H1 (cell line): ENCODE data around the gene GATB. TPM values are rescaled to one million over a fixed set of nuclear protein-coding genes. Genes with fewer than 3 reads are reported as not detected.

ENCODE experiments used
- CTCF ChIA-PET: fragments of 300-600 bp; sonication (Branson Sonifier 250); formaldehyde crosslinking; loops from one replicate; lab custom pipeline; 2021; ENCODE audit not compliant: partially characterized antibody; lab: Charles Lee
- POLR2A ChIA-PET: fragments of 300-600 bp; sonication (Branson Sonifier 250); formaldehyde crosslinking; loops from one replicate; lab custom pipeline; 2021; ENCODE audit warnings: inconsistent platforms; ENCODE audit not compliant: partially characterized antibody; lab: Charles Lee
- DNase-seq, 2 experiments: peaks; one replicate each; pipeline versions ENCODE4 v3.0.0 to v3.0.0-alpha.2; 2010 to 2022; ENCODE audit warnings: low spot score in 2 of 2, low read depth in 1 of 2, mixed read lengths in 1 of 2
- FAIRE-seq: peaks from 2 replicates; lab custom pipeline; 2011; peaks lifted over from hg19 to GRCh38; lab: Jason Lieb, UNC
- H2AFZ ChIP-seq: 2 replicates; pipeline ENCODE4 v1.8.1; 2012; ENCODE audit warnings: low read length, inconsistent platforms
- H2AK5ac ChIP-seq: 2 replicates; pipeline ENCODE4 v1.6.1; 2013; ENCODE audit warnings: low read depth, low read length
- H2BK120ac ChIP-seq: replicated peaks from 2 replicates; pipeline ENCODE3; 2013; ENCODE audit warnings: low read depth, low read length, inconsistent platforms
- H2BK12ac ChIP-seq: 2 replicates; pipeline ENCODE4 v1.6.1; 2013; ENCODE audit warnings: low read depth, low read length
- H2BK15ac ChIP-seq: 2 replicates; pipeline ENCODE4 v1.6.1; 2013; ENCODE audit warnings: low read length
- H2BK20ac ChIP-seq: 2 replicates; pipeline ENCODE4 v1.6.1; 2013; ENCODE audit warnings: low read length
- H2BK5ac ChIP-seq: 2 replicates; pipeline ENCODE4 v1.6.1; 2013; ENCODE audit warnings: low read depth, low read length
- H3K14ac ChIP-seq: 2 replicates; pipeline ENCODE4 v1.6.1; 2013; ENCODE audit warnings: inconsistent platforms; ENCODE audit not compliant: insufficient read length
- H3K18ac ChIP-seq: 2 replicates; pipeline ENCODE4 v1.6.1; 2013; ENCODE audit warnings: low read length; ENCODE audit errors: extremely low read depth
- H3K23ac ChIP-seq: 2 replicates; pipeline ENCODE4 v1.6.1; 2013; ENCODE audit warnings: inconsistent platforms; ENCODE audit not compliant: insufficient read length
- H3K23me2 ChIP-seq: 2 replicates; pipeline ENCODE4 v1.6.1; 2013; ENCODE audit warnings: low read depth, low read length
- H3K27ac ChIP-seq: 2 replicates; pipeline ENCODE4 v1.6.1; 2011; ENCODE audit warnings: low read depth, low read length, inconsistent platforms
- H3K27me3 ChIP-seq, 4 experiments: replicated peaks in 1 of 4; 1 replicate in 1 of 4; 2 replicates in 3 of 4; pipeline versions ENCODE4 v1.6.1 to v1.8.1; 2011 to 2013; ENCODE audit warnings: low read length in 3 of 4, mild to moderate bottlenecking in 3 of 4, inconsistent platforms in 2 of 4, mixed read lengths in 2 of 4, moderate library complexity in 1 of 4; ENCODE audit not compliant: control insufficient read depth in 3 of 4, insufficient read depth in 3 of 4; ENCODE audit errors: extremely low read depth in 1 of 4
- H3K36me3 ChIP-seq, 4 experiments: 2 replicates each; pipeline versions ENCODE4 v1.6.1 to v1.8.1; 2011 to 2013; ENCODE audit warnings: mild to moderate bottlenecking in 4 of 4, low read length in 3 of 4, moderate library complexity in 2 of 4, control low read depth in 1 of 4, inconsistent platforms in 1 of 4; ENCODE audit not compliant: insufficient read depth in 4 of 4, control insufficient read depth in 2 of 4
- H3K4ac ChIP-seq: replicated peaks from 2 replicates; pipeline ENCODE3; 2013; ENCODE audit warnings: low read length, low read depth, mixed read lengths, inconsistent platforms; ENCODE audit not compliant: insufficient read length
- H3K4me1 ChIP-seq, 4 experiments: replicated peaks in 1 of 4; 1 replicate in 1 of 4; 2 replicates in 3 of 4; pipeline versions ENCODE4 v1.6.1 to v1.8.1; 2011 to 2013; ENCODE audit warnings: low read length in 3 of 4, inconsistent platforms in 2 of 4, mixed read lengths in 1 of 4; ENCODE audit not compliant: insufficient read depth in 4 of 4, control insufficient read depth in 3 of 4
- H3K4me2 ChIP-seq, 2 experiments: 2 replicates each; pipeline versions ENCODE4 v1.6.1 to v1.8.1; 2011 to 2013; ENCODE audit warnings: low read depth in 2 of 2, low read length in 2 of 2, control low read depth in 1 of 2, inconsistent platforms in 1 of 2, mild to moderate bottlenecking in 1 of 2; ENCODE audit not compliant: insufficient read depth in 1 of 2
- H3K4me3 ChIP-seq, 4 experiments: fragments of 200-600, 300-600 bp in 1 of 4; sonication (generic), shearing (Covaris generic), sonication (Bioruptor Twin) in 1 of 4; 2 replicates each; pipeline versions ENCODE4 v1.5.1 to v1.8.1; 2011 to 2016; ENCODE audit warnings: low read length in 4 of 4, low read depth in 3 of 4, control low read depth in 2 of 4, inconsistent platforms in 2 of 4, mild to moderate bottlenecking in 2 of 4, mixed read lengths in 1 of 4, moderate library complexity in 1 of 4; ENCODE audit not compliant: insufficient read depth in 2 of 4; ENCODE audit errors: extremely low read depth in 1 of 4
- H3K56ac ChIP-seq: replicated peaks from 2 replicates; pipeline ENCODE3; 2013; ENCODE audit warnings: low read depth, mild to moderate bottlenecking, mixed read lengths, low read length, inconsistent platforms; ENCODE audit not compliant: insufficient read length
- H3K79me1 ChIP-seq: 2 replicates; pipeline ENCODE4 v1.6.1; 2013; ENCODE audit warnings: low read depth, low read length, control low read depth
- H3K79me2 ChIP-seq, 2 experiments: 2 replicates each; pipeline versions ENCODE4 v1.6.1 to v1.8.1; 2012 to 2013; ENCODE audit warnings: low read length in 2 of 2, mild to moderate bottlenecking in 2 of 2, inconsistent platforms in 1 of 2; ENCODE audit not compliant: insufficient read depth in 2 of 2, control insufficient read depth in 1 of 2
- H3K9ac ChIP-seq, 4 experiments: replicated peaks in 1 of 4; 1 replicate in 1 of 4; 2 replicates in 3 of 4; pipeline versions ENCODE4 v1.6.1 to v1.8.1; 2011 to 2013; ENCODE audit warnings: low read depth in 3 of 4, low read length in 3 of 4, control low read depth in 2 of 4, mild to moderate bottlenecking in 2 of 4, moderate library complexity in 2 of 4, inconsistent platforms in 1 of 4; ENCODE audit errors: extremely low read depth in 1 of 4
- H3K9me3 ChIP-seq, 2 experiments: 2 replicates each; pipeline versions ENCODE4 v1.6.1 to v1.8.1; 2012 to 2013; ENCODE audit warnings: mild to moderate bottlenecking in 2 of 2, moderate library complexity in 2 of 2, control low read depth in 1 of 2, inconsistent platforms in 1 of 2, low read depth in 1 of 2, low read length in 1 of 2, mixed read lengths in 1 of 2; ENCODE audit not compliant: insufficient read depth in 2 of 2
- H4K20me1 ChIP-seq, 2 experiments: replicated peaks in 1 of 2; 2 replicates each; pipeline versions ENCODE3 to v1.8.1; 2011 to 2013; ENCODE audit warnings: inconsistent platforms in 2 of 2, low read length in 2 of 2, mild to moderate bottlenecking in 1 of 2; ENCODE audit not compliant: insufficient read depth in 2 of 2, control insufficient read depth in 1 of 2
- H4K5ac ChIP-seq: 2 replicates; pipeline ENCODE4 v1.6.1; 2013; ENCODE audit warnings: low read length, low read depth, mixed read lengths, inconsistent platforms; ENCODE audit not compliant: insufficient read length
- H4K8ac ChIP-seq: 2 replicates; pipeline ENCODE4 v1.8.0; 2013; ENCODE audit warnings: mild to moderate bottlenecking, moderate library complexity, low read length, inconsistent platforms; ENCODE audit not compliant: insufficient read depth; ENCODE audit errors: extremely low read depth
- H4K91ac ChIP-seq: replicated peaks from 2 replicates; pipeline ENCODE3; 2013; ENCODE audit warnings: low read length, mixed read lengths, inconsistent platforms; ENCODE audit not compliant: insufficient read length
- TCF12 ChIP-seq: IDR thresholded peaks from 2 replicates; pipeline ENCODE4 v1.6.1; 2011; ENCODE audit warnings: low read depth, mild to moderate bottlenecking, low read length
- WGBS, 2 experiments: shearing (Covaris generic) in 1 of 2; methylation state at CpG; one replicate each; pipeline versions ENCODE4 v1.1.6 to v1.1.7; 2013 to 2015; ENCODE audit warnings: low lambda C conversion rate in 2 of 2, mixed read lengths in 2 of 2, inconsistent platforms in 1 of 2, low coverage in 1 of 2, missing lambda C conversion rate in 1 of 2; ENCODE audit not compliant: insufficient replicate concordance in 2 of 2, insufficient coverage in 1 of 2, insufficient read length in 1 of 2; ENCODE audit errors: extremely low coverage in 1 of 2, missing lambda C conversion rate in 1 of 2; 5-methylcytosine and 5-hydroxymethylcytosine counted together
- polyA plus RNA-seq, 7 experiments: library from polyadenylated mRNA; depleted of rRNA in 3 of 7; stranded (reverse) in 5 of 7; unstranded in 2 of 7; fragments of >200 nt in 5 of 7; fragments of 200-250 nt in 2 of 7; gene quantifications; 1 replicate in 5 of 7; 2 replicates in 1 of 7; 4 replicates in 1 of 7; pipeline versions ENCODE4 v1.2.1 to v1.2.3, GENCODE V29; 2011 to 2013; ENCODE audit warnings: missing spikeins in 2 of 7, mixed read lengths in 2 of 7
- total RNA-seq: library from RNA; stranded (reverse); fragmentation: NEBNext Ultra II Directional; extraction: Animal tissue kit (Norgen Biotek cat#: 25700); gene quantifications from 2 replicates; pipeline ENCODE4 v1.2.1, GENCODE V29; 2021

The GATB gene
- total and polyA plus RNA-seq, 2 of the 8 experiments (the other 6 are each of a cell fraction or from before 2014, with no cell fraction given), result 15.3 to 18.0 TPM

DNA sequence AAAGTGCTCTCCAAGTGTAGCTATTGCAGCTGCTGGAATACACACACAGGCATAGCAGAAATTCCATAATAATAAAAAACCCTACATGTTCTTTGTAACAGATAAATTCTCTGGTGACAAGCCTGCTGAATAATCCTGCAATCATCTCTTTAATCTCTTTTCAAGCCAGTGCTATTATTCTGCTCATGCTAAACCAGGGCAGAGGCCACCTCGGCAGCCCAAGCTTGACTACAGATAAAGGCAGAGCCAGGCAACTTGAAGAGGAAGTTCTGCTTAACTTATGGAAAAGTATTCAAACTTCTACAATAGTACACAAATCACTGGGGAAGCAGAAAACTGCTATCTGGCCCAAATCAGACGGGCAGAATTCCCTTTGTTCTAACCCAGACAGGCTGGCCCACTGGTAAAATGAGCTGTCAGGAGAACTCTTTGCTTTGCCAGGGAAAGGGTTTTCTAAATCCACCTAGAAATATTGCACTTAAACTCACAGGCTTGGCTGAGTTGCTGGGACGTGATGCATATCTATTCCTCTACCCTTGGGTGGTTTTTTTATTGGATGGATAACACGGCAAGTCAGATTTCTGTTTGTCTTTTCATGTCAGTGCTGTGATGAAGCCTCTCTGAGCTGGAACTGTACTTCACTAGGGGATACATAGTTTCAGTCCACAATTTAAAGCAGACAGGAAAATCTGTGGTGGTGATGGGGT lies 70.5 kb downstream of the GATB start:
- FAIRE-seq, result no peak
- Histone ChIP-seq H2BK20ac (no peak overlapping the region), H3K9ac (no peak overlapping the region), H3K56ac (no peak overlapping the region), H3K14ac (no peak overlapping the region), H3K36me3 (no peaks in the 10 kb centered on the region), H4K20me1 (no peaks in the 10 kb centered on the region), H2BK12ac (no peak overlapping the region)
- POLR2A ChIA-PET, result interaction anchor here (1.3 kb wide), 1 partner anchor 365 kb away, joined by 3 read pairs; the partner anchor contains the start of gene SH3D19
- CTCF ChIA-PET, result interaction anchor here (1.1 to 1.3 kb wide), 3 partner anchors 15 to 573 kb away, joined by 3 read pairs; no protein-coding TSS in a partner anchor
- no peak for TF ChIP-seq TCF12
- TF ChIP-seq, all 59 proteins: peak for 0
- H3K79me1 ChIP-seq, result no peaks in the 10 kb centered on the region
- H2AFZ ChIP-seq, result no peak overlapping the region
- H2AK5ac ChIP-seq, result no peak overlapping the region
- no peaks in the 10 kb centered on the region for H3K9me3 ChIP-seq
- H4K5ac ChIP-seq, result no peak overlapping the region
- H3K18ac ChIP-seq, result no peak overlapping the region
- no peaks in the 10 kb centered on the region for H3K27me3 ChIP-seq
- H3K23ac ChIP-seq, result no peak overlapping the region
- no peak overlapping the region for H3K4me3 ChIP-seq
- no peak overlapping the region for H2BK5ac ChIP-seq
- no peak overlapping the region for H2BK15ac ChIP-seq
- H4K8ac ChIP-seq, result no peak overlapping the region
- no peak overlapping the region for H3K4ac ChIP-seq
- peaks cover 0 to 5% (median 2%) of the 10 kb centered on the region in 4 experiments; a peak in 4 of 7 replicates for H3K4me1 ChIP-seq
- no peak overlapping the region for H3K27ac ChIP-seq
- H3K23me2 ChIP-seq, result no peaks in the 10 kb centered on the region
- H3K79me2 ChIP-seq, result no peaks in the 10 kb centered on the region
- no peak overlapping the region for H2BK120ac ChIP-seq
- no peak overlapping the region for H4K91ac ChIP-seq
- no peak overlapping the region for H3K4me2 ChIP-seq
- DNase-seq, result no peak
- 71% methylated on average over 4 of the region's 4 CpGs; no CpG with 5 or more reads in 1 of the 2 experiments for WGBS, 2 experiments
